Osteoblast (primary cell): Measurements from ENCODE around the gene ATP12A. TPM values are rescaled to one million over a fixed set of nuclear protein-coding genes. Genes with fewer than 3 reads are reported as not detected.

Experiments used
- DNase-seq: peaks from one replicate; pipeline ENCODE4 v3.0.0; 2011; ENCODE audit warnings: low spot score, mixed read lengths; ENCODE audit not compliant: insufficient read length; ENCODE audit errors: missing footprints
- H2AFZ ChIP-seq: 2 replicates; pipeline ENCODE4 v1.6.0; 2011; ENCODE audit warnings: mild to moderate bottlenecking, low read length
- H3K27ac ChIP-seq: 2 replicates; pipeline ENCODE4 v1.5.1; 2011; ENCODE audit warnings: mild to moderate bottlenecking, low read depth, low read length, moderate library complexity
- H3K27me3 ChIP-seq: 2 replicates; pipeline ENCODE4 v1.6.0; 2012; ENCODE audit warnings: mild to moderate bottlenecking, control low read depth, inconsistent platforms, low read length, moderate library complexity; ENCODE audit not compliant: insufficient read depth
- H3K36me3 ChIP-seq: 2 replicates; pipeline ENCODE4 v1.5.1; 2011; ENCODE audit warnings: mild to moderate bottlenecking, low read length, control low read depth, moderate library complexity; ENCODE audit not compliant: insufficient read depth
- H3K4me1 ChIP-seq: 2 replicates; pipeline ENCODE4 v1.5.1; 2011; ENCODE audit warnings: mild to moderate bottlenecking, low read length, control low read depth, moderate library complexity; ENCODE audit not compliant: insufficient read depth
- H3K4me2 ChIP-seq: 2 replicates; pipeline ENCODE4 v1.6.0; 2011; ENCODE audit warnings: mild to moderate bottlenecking, low read length; ENCODE audit not compliant: insufficient read depth
- H3K4me3 ChIP-seq: fragments of 200-600 bp; sonication (generic); 3 replicates; pipeline ENCODE4 v1.5.1; 2012; ENCODE audit warnings: mild to moderate bottlenecking, low read length, inconsistent platforms; ENCODE audit not compliant: insufficient read depth
- H3K79me2 ChIP-seq: 2 replicates; pipeline ENCODE4 v1.6.0; 2012; ENCODE audit warnings: mild to moderate bottlenecking, low read length, control low read depth, inconsistent platforms; ENCODE audit not compliant: insufficient read depth
- H3K9me3 ChIP-seq: 2 replicates; pipeline ENCODE4 v1.5.1; 2011; ENCODE audit warnings: low read depth, low read length, control low read depth
- H4K20me1 ChIP-seq: 2 replicates; pipeline ENCODE4 v1.6.0; 2012; ENCODE audit warnings: mild to moderate bottlenecking, low read length, control low read depth; ENCODE audit not compliant: insufficient read depth
- total RNA-seq: library from RNA; depleted of rRNA; stranded (reverse); fragments of >200 nt; gene quantifications from 2 replicates; pipeline ENCODE4 v1.2.3, GENCODE V29; 2012
- TF ChIP-seq, protein P1 (sequence below): IDR thresholded peaks from 2 replicates; pipeline ENCODE4 v1.5.1; 2011; ENCODE audit warnings: mild to moderate bottlenecking, low read depth, low read length, moderate library complexity; ENCODE audit errors: extremely low read depth

ATP12A gene
- total RNA-seq, 1 donor, result not detected

- Histone ChIP-seq H3K9me3 (no peaks in the 10 kb centered on the region), H3K4me2 (no peak overlapping the region), H3K4me1 (peaks cover 5% of the 10 kb centered on the region), H3K27me3 (no peaks in the 10 kb centered on the region), H4K20me1 (no peaks in the 10 kb centered on the region), H2AFZ (no peak overlapping the region), H3K4me3 (no peak overlapping the region), H3K27ac (no peak overlapping the region), H3K79me2 (no peaks in the 10 kb centered on the region), H3K36me3 (no peaks in the 10 kb centered on the region)
- no peak for DNase-seq
- TF ChIP-seq, protein P1, sequence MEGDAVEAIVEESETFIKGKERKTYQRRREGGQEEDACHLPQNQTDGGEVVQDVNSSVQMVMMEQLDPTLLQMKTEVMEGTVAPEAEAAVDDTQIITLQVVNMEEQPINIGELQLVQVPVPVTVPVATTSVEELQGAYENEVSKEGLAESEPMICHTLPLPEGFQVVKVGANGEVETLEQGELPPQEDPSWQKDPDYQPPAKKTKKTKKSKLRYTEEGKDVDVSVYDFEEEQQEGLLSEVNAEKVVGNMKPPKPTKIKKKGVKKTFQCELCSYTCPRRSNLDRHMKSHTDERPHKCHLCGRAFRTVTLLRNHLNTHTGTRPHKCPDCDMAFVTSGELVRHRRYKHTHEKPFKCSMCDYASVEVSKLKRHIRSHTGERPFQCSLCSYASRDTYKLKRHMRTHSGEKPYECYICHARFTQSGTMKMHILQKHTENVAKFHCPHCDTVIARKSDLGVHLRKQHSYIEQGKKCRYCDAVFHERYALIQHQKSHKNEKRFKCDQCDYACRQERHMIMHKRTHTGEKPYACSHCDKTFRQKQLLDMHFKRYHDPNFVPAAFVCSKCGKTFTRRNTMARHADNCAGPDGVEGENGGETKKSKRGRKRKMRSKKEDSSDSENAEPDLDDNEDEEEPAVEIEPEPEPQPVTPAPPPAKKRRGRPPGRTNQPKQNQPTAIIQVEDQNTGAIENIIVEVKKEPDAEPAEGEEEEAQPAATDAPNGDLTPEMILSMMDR, result no peak
Measured at GRCh38 chr13:24662195-24663088, 17.8 kb upstream of the ATP12A start.

- no peaks in the 10 kb centered on the region for H3K9me3 ChIP-seq
- no peak for DNase-seq
- TF ChIP-seq, protein P1, result no peak
- no peak overlapping the region for H3K27ac ChIP-seq
- H3K4me3 ChIP-seq, result no peak overlapping the region
- no peak overlapping the region for H2AFZ ChIP-seq
- peaks cover 5% of the 10 kb centered on the region for H3K4me1 ChIP-seq
- no peaks in the 10 kb centered on the region for H3K79me2 ChIP-seq
- H3K27me3 ChIP-seq, result no peaks in the 10 kb centered on the region
- no peak overlapping the region for H3K4me2 ChIP-seq
- H4K20me1 ChIP-seq, result no peaks in the 10 kb centered on the region
- H3K36me3 ChIP-seq, result no peaks in the 10 kb centered on the region
Measured at GRCh38 chr13:24663089-24663395, 17.2 kb upstream of the ATP12A start.

GRCh38 chr13:24663586-24663985, 16.6 kb upstream of the ATP12A start:
- Histone ChIP-seq H3K4me2 (no peak overlapping the region), H3K27ac (no peak overlapping the region), H3K36me3 (no peaks in the 10 kb centered on the region), H3K79me2 (no peaks in the 10 kb centered on the region), H4K20me1 (no peaks in the 10 kb centered on the region), H3K9me3 (no peaks in the 10 kb centered on the region), H2AFZ (no peak overlapping the region), H3K4me3 (no peak overlapping the region), H3K27me3 (no peaks in the 10 kb centered on the region), H3K4me1 (peaks cover 5% of the 10 kb centered on the region)
- DNase-seq, result no peak
- TF ChIP-seq, protein P1, result no peak

GRCh38 chr13:24664726-24665409, 15.3 kb upstream of the ATP12A start:
- Histone ChIP-seq H3K4me2 (no peak overlapping the region), H2AFZ (no peak overlapping the region), H3K4me1 (peaks cover 5% of the 10 kb centered on the region), H3K27ac (no peak overlapping the region), H3K9me3 (no peaks in the 10 kb centered on the region), H3K27me3 (no peaks in the 10 kb centered on the region), H3K4me3 (no peak overlapping the region), H3K79me2 (no peaks in the 10 kb centered on the region), H4K20me1 (no peaks in the 10 kb centered on the region), H3K36me3 (no peaks in the 10 kb centered on the region)
- TF ChIP-seq, protein P1, result no peak
- no peak for DNase-seq
